HepG2 (cell line): ENCODE results near the gene USP36. TPM values are rescaled to one million over a fixed set of nuclear protein-coding genes. Genes with fewer than 3 reads are reported as not detected.

Source experiments
- ATAC-seq: fragments of 200-7000 bp; cut with Tn5 transposase; 3 replicates; pipeline ENCODE4 v1.9.1; 2020; ENCODE audit warnings: mild to moderate bottlenecking, moderate library complexity
- BruUV-seq: library from RNA; stranded (reverse); fragments of 400-500 nt; replicated peaks from 2 replicates; lab custom pipeline; 2021; lab: Mats Ljungman, UMichigan
- CTCF ChIA-PET: fragments of 300-600 bp; formaldehyde crosslinking; extraction: SDS; loops from one replicate; lab custom pipeline; 2021; ENCODE audit warnings: low total read pairs, inconsistent platforms, low intra/inter-chr PET ratio; lab: Yijun Ruan, JAX
- POLR2A ChIA-PET: fragments of 350-600 bp; sonication (Branson Sonifier 250); formaldehyde crosslinking; loops from one replicate; lab custom pipeline; 2020; ENCODE audit warnings: antibody characterized with exemption, inconsistent platforms; lab: Yijun Ruan, JAX
- DNase-seq: peaks from one replicate; pipeline ENCODE4 v3.0.0-alpha.2; 2015; ENCODE audit warnings: low spot score
- FAIRE-seq: peaks from 3 replicates; lab custom pipeline; 2011; peaks lifted over from hg19 to GRCh38; lab: Jason Lieb, UNC
- H2AFZ ChIP-seq: one replicate; pipeline ENCODE4 v1.6.1; 2011; ENCODE audit warnings: low read length, inconsistent platforms
- H3K27ac ChIP-seq: fragments of 300-600 bp; 3 replicates; pipeline ENCODE4 v1.8.0; 2011; ENCODE audit warnings: mixed run types, mild to moderate bottlenecking, mixed read lengths, low read length, inconsistent platforms; ENCODE audit not compliant: insufficient read depth; ENCODE audit errors: extremely low read length
- H3K27me3 ChIP-seq, 2 experiments: fragments of 200-600 bp in 1 of 2; 2 replicates in 1 of 2; 3 replicates in 1 of 2; pipeline versions ENCODE4 v1.6.0 to v1.8.0; 2011; ENCODE audit warnings: low read length in 2 of 2, mild to moderate bottlenecking in 2 of 2, moderate library complexity in 2 of 2, inconsistent platforms in 1 of 2; ENCODE audit not compliant: insufficient read depth in 2 of 2, control insufficient read depth in 1 of 2
- H3K36me3 ChIP-seq, 2 experiments: fragments of 200-600 bp in 1 of 2; replicated peaks in 1 of 2; 2 replicates in 1 of 2; 3 replicates in 1 of 2; pipeline versions ENCODE4 v1.5.1 to v1.8.0; 2011; ENCODE audit warnings: low read length in 2 of 2, inconsistent platforms in 1 of 2; ENCODE audit not compliant: insufficient read depth in 2 of 2, control insufficient read depth in 1 of 2
- H3K4me1 ChIP-seq: 2 replicates; pipeline ENCODE4 v1.5.1; 2012; ENCODE audit warnings: low read length, inconsistent platforms; ENCODE audit not compliant: insufficient read depth
- H3K4me2 ChIP-seq: 2 replicates; pipeline ENCODE4 v1.6.0; 2011; ENCODE audit warnings: low read depth, low read length, inconsistent platforms
- H3K4me3 ChIP-seq, 3 experiments: fragments of 200-600 bp in 1 of 3; sonication (generic), shearing (Covaris generic) in 1 of 3; replicated peaks in 1 of 3; 2 replicates each; pipeline ENCODE4 v1.5.1; 2011 to 2016; ENCODE audit warnings: low read length in 3 of 3, inconsistent platforms in 2 of 3, low read depth in 2 of 3, mild to moderate bottlenecking in 2 of 3, control low read depth in 1 of 3, mixed read lengths in 1 of 3; ENCODE audit not compliant: insufficient read depth in 1 of 3
- H3K79me2 ChIP-seq: one replicate; pipeline ENCODE4 v1.6.1; 2011; ENCODE audit warnings: low read length, inconsistent platforms; ENCODE audit not compliant: insufficient read depth
- H3K9ac ChIP-seq: 2 replicates; pipeline ENCODE4 v1.6.0; 2011; ENCODE audit warnings: mild to moderate bottlenecking, low read depth, low read length, inconsistent platforms; ENCODE audit not compliant: insufficient read depth
- H3K9me3 ChIP-seq: 2 replicates; pipeline ENCODE4 v1.5.1; 2012; ENCODE audit warnings: mild to moderate bottlenecking, low read length
- H4K20me1 ChIP-seq: 2 replicates; pipeline ENCODE4 v1.6.0; 2011; ENCODE audit warnings: inconsistent platforms, mild to moderate bottlenecking, low read length, moderate library complexity; ENCODE audit not compliant: insufficient read depth
- ATF7-NPFF ChIP-seq: sonication (generic); formaldehyde crosslinking; IDR thresholded peaks from 2 replicates; pipeline ENCODE4 v1.8.1; 2023; ENCODE audit warnings: mild to moderate bottlenecking, low read depth, missing genetic modification reagents, moderate library complexity
- HMG20A ChIP-seq: IDR thresholded peaks from 2 replicates; pipeline ENCODE4 v1.6.1; 2016; ENCODE audit warnings: borderline replicate concordance
- PCBP2 ChIP-seq: fragments of 200-400 bp; formaldehyde crosslinking; optimal IDR thresholded peaks from 2 replicates; pipeline ENCODE3; 2018; ENCODE audit warnings: low read length, low read depth; ENCODE audit not compliant: poor library complexity, severe bottlenecking
- SIN3B ChIP-seq: fragments of 150-350 bp; IDR thresholded peaks from 2 replicates; pipeline ENCODE4 v1.6.1; 2014; ENCODE audit warnings: low read length
- TCF7L2 ChIP-seq: IDR thresholded peaks from 2 replicates; pipeline ENCODE4 v1.6.1; 2011; ENCODE audit warnings: mild to moderate bottlenecking, low read depth, low read length, moderate library complexity
- ZNF274 ChIP-seq: sonication (generic); formaldehyde crosslinking; IDR thresholded peaks from 2 replicates; pipeline ENCODE4 v1.5.1; 2020; ENCODE audit warnings: mild to moderate bottlenecking, missing genetic modification reagents
- ZNF382 ChIP-seq: sonication (generic); formaldehyde crosslinking; IDR thresholded peaks from 2 replicates; pipeline ENCODE4 v1.5.0; 2020; ENCODE audit warnings: missing genetic modification reagents, mild to moderate bottlenecking, borderline replicate concordance
- ZNF547 ChIP-seq: sonication (generic); formaldehyde crosslinking; IDR thresholded peaks from 2 replicates; pipeline ENCODE4 v1.5.1; 2020; ENCODE audit warnings: mild to moderate bottlenecking, missing genetic modification reagents
- ZNF605 ChIP-seq: sonication (generic); formaldehyde crosslinking; IDR thresholded peaks from 2 replicates; pipeline ENCODE4 v1.8.0; 2022; ENCODE audit warnings: mild to moderate bottlenecking, missing genetic modification reagents
- ZNF747 ChIP-seq: sonication (generic); formaldehyde crosslinking; IDR thresholded peaks from 2 replicates; pipeline ENCODE4 v1.8.1; 2023; ENCODE audit warnings: missing genetic modification reagents, mild to moderate bottlenecking, borderline replicate concordance
- WGBS: methylation state at CpG from one replicate; pipeline ENCODE4 v1.1.6; 2017; ENCODE audit warnings: low lambda C conversion rate; 5-methylcytosine and 5-hydroxymethylcytosine counted together
- in situ Hi-C: cut with HindIII; loops from 2 replicates; pipeline ENCODE4 v1.10.0; 2017; ENCODE audit warnings: low pct_unique_long_range_greater_than_20kb; ENCODE audit not compliant: extremely low pct_ligation_motif_present
- intact Hi-C: fragments of 100-400 bp; cut with micrococcal nuclease; formaldehyde crosslinking; loops from one replicate; pipeline ENCODE4 v1.10.0; 2022; ENCODE audit not compliant: unreplicated experiment
- polyA plus RNA-seq, 8 experiments: library from polyadenylated mRNA; depleted of rRNA in 3 of 8; stranded (reverse) in 7 of 8; unstranded in 1 of 8; fragments of >200 nt; fragmentation: Illumina TruSeq in 4 of 8; extraction: Trizol in 4 of 8; gene quantifications; 2 replicates each; pipeline versions ENCODE4 v1.2.1 to v1.2.3, GENCODE V29; 2011 to 2016; ENCODE audit warnings: low read depth in 4 of 8, missing spikeins in 1 of 8, mixed read lengths in 1 of 8; ENCODE audit not compliant: insufficient read depth in 1 of 8
- total RNA-seq, 5 experiments: library from RNA; depleted of rRNA; stranded (reverse); fragments of >200 nt; fragmentation: Illumina TruSeq; extraction: Trizol; gene quantifications; 2 replicates each; pipeline ENCODE4 v1.2.3, GENCODE V29; 2016; ENCODE audit warnings: low read depth in 1 of 5
- TF ChIP-seq, protein P1 (sequence below): sonication (generic); formaldehyde crosslinking; IDR thresholded peaks from 2 replicates; pipeline ENCODE4 v1.4.0; 2020; ENCODE audit warnings: mild to moderate bottlenecking, missing genetic modification reagents
- TF ChIP-seq, protein P2 (sequence below): sonication (generic); formaldehyde crosslinking; IDR thresholded peaks from 2 replicates; pipeline ENCODE4 v1.4.0; 2020; ENCODE audit warnings: missing genetic modification reagents

The USP36 gene
- total and polyA plus RNA-seq, 2 of the 13 experiments (the other 11 are each of a cell fraction or from before 2014, with no cell fraction given): 29.6 to 45.9 TPM

DNA sequence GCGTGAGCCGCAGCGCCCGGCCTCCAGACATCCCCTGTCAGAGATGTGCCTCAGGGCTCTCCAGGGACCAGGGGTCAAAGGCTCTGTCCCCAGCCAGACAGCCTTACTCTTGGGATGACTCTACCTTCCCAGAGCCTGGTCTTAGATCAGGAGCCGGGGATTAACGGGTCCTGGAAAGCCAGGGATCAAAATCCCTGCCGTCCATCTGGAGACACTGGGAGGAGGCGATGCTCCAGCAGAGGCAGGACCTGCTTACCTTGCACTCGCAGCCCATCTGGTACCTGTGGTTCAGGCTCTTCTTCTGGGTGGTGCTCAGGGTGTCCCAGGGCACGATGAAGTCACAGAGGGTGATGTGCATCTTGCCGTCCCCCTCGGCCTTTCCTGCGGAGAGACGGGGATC is 16.7 kb upstream of the USP36 start:
- ChIA-PET CTCF (no interaction called here), POLR2A (no interaction called here)
- H3K9ac ChIP-seq: no peak overlapping the region
- in situ Hi-C loops: no loop called here
- no peak for DNase-seq
- H3K27ac ChIP-seq: no peak overlapping the region
- H4K20me1 ChIP-seq: no peaks in the 10 kb centered on the region
- H2AFZ ChIP-seq: no peak overlapping the region
- no peaks in the 10 kb centered on the region for H3K9me3 ChIP-seq
- no peak for TF ChIP-seq ZNF382
- TF ChIP-seq, protein P1, sequence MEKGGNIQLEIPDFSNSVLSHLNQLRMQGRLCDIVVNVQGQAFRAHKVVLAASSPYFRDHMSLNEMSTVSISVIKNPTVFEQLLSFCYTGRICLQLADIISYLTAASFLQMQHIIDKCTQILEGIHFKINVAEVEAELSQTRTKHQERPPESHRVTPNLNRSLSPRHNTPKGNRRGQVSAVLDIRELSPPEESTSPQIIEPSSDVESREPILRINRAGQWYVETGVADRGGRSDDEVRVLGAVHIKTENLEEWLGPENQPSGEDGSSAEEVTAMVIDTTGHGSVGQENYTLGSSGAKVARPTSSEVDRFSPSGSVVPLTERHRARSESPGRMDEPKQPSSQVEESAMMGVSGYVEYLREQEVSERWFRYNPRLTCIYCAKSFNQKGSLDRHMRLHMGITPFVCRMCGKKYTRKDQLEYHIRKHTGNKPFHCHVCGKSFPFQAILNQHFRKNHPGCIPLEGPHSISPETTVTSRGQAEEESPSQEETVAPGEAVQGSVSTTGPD (CRISPR knock-in tag): no peak
- no peak for TF ChIP-seq PCBP2
- TF ChIP-seq, protein P2, sequence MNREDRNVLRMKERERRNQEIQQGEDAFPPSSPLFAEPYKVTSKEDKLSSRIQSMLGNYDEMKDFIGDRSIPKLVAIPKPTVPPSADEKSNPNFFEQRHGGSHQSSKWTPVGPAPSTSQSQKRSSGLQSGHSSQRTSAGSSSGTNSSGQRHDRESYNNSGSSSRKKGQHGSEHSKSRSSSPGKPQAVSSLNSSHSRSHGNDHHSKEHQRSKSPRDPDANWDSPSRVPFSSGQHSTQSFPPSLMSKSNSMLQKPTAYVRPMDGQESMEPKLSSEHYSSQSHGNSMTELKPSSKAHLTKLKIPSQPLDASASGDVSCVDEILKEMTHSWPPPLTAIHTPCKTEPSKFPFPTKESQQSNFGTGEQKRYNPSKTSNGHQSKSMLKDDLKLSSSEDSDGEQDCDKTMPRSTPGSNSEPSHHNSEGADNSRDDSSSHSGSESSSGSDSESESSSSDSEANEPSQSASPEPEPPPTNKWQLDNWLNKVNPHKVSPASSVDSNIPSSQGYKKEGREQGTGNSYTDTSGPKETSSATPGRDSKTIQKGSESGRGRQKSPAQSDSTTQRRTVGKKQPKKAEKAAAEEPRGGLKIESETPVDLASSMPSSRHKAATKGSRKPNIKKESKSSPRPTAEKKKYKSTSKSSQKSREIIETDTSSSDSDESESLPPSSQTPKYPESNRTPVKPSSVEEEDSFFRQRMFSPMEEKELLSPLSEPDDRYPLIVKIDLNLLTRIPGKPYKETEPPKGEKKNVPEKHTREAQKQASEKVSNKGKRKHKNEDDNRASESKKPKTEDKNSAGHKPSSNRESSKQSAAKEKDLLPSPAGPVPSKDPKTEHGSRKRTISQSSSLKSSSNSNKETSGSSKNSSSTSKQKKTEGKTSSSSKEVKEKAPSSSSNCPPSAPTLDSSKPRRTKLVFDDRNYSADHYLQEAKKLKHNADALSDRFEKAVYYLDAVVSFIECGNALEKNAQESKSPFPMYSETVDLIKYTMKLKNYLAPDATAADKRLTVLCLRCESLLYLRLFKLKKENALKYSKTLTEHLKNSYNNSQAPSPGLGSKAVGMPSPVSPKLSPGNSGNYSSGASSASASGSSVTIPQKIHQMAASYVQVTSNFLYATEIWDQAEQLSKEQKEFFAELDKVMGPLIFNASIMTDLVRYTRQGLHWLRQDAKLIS: no peak
- no peak for TF ChIP-seq TCF7L2
- no peak for TF ChIP-seq SIN3B
- TF ChIP-seq ZNF547: no peak
- no peak for TF ChIP-seq HMG20A (CRISPR knock-in tag)
- no peak for TF ChIP-seq ATF7-NPFF (CRISPR knock-in tag)
- no peak for TF ChIP-seq ZNF747 (CRISPR knock-in tag)
- TF ChIP-seq ZNF274 (CRISPR knock-in tag): no peak
- TF ChIP-seq ZNF605 (CRISPR knock-in tag): no peak
- no peaks in the 10 kb centered on the region for H3K79me2 ChIP-seq
- H3K27me3 ChIP-seq: no peaks in the 10 kb centered on the region
- ATAC-seq: no peak
- peaks cover 8% of the 10 kb centered on the region; the same call in 1 of the 2 replicates for H3K4me1 ChIP-seq
- intact Hi-C loops: no loop called here
- FAIRE-seq: no peak
- no peak overlapping the region for H3K4me2 ChIP-seq
- H3K36me3 ChIP-seq: 0 out of 5 replicates have a peak, but pooled peaks cover 0 to 5% of the 10 kb centered on the region in 2 experiments
- H3K4me3 ChIP-seq: no peak overlapping the region
- WGBS: 89% methylated on average over 12 of the region's 14 CpGs
- no TSS peak for BruUV-seq
